ENCODE measurements around the gene C10orf95. TPM values are rescaled to one million over a fixed set of nuclear protein-coding genes. Genes with fewer than 3 reads are reported as not detected.

C10orf95 gene
- total and polyA plus RNA-seq, 2 of the 13 experiments (the other 11 are each of a cell fraction or from before 2014, with no cell fraction given), result 0.05 to 0.07 TPM

DNA sequence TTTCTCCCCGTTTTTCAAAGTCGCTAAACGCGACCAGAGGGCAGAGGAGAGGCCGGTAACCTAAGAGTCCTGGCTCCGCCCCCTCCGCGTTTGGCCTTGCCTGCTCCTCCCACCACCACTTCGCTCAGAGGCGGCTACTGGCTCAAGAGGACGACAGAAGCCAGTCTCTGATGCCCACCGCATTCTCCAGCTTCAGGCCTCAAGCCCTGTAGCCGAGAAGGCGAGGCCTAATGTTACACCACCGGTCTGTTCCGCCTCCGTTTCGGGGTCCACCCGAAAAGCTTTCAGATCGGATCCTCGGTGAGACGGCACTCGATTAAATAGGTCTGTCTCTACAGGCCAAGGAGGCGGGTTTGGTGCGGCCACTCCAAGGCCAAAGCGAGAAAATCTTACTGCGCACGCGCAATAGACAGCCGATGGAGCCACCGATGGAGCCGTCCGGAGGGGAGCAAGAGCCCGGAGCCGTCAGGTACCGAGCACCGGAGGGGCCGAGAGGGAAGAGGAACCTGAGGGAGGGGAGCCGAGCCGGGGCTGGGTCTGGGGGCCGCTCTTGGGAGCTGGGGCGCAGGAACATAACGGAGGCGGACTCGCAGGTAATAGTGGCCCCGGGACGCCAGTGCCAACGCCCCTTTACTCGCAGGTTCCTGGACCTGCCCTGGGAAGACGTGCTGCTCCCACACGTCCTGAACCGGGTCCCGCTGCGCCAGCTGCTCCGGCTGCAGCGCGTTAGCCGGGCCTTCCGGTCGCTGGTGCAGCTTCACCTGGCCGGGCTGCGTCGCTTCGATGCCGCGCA is 30.4 kb downstream of the C10orf95 start, which contains the start of gene FBXL15 (continued):
- TF ChIP-seq ZSCAN20 (CRISPR knock-in tag; IDR thresholded peaks at IDR 0.05; ENCODE audit: borderline replicate concordance) (peak; percentile 78; the same call in 1 of the 2 replicates), ZNF749 (CRISPR knock-in tag; IDR thresholded peaks at IDR 0.05; ENCODE audit: borderline replicate concordance) (no peak; the same call in 1 of the 2 replicates), ZNF329 (CRISPR knock-in tag; IDR thresholded peaks at IDR 0.05; ENCODE audit: low read depth) (no peak), ARHGAP35 (CRISPR knock-in tag; IDR thresholded peaks at IDR 0.05; ENCODE audit: borderline replicate concordance) (peak; percentile 21; the same call in 1 of the 2 replicates), ZNF382 (CRISPR knock-in tag; IDR thresholded peaks at IDR 0.05; ENCODE audit: borderline replicate concordance) (no peak), ZNF160 (CRISPR knock-in tag; IDR thresholded peaks at IDR 0.05) (peak; percentile 66; the same call in 1 of the 2 replicates), ELF3 (CRISPR knock-in tag; IDR thresholded peaks at IDR 0.05) (peak; percentile 74), ZNF879 (CRISPR knock-in tag; IDR thresholded peaks at IDR 0.05) (no peak), SMAD1 (CRISPR knock-in tag; IDR thresholded peaks at IDR 0.05; ENCODE audit: borderline replicate concordance, low read depth) (no peak; the same call in 1 of the 2 replicates), ZNF30 (CRISPR knock-in tag; IDR thresholded peaks at IDR 0.05) (no peak), ZNF367 (CRISPR knock-in tag; IDR thresholded peaks at IDR 0.05; ENCODE audit: borderline replicate concordance) (0 out of 2 replicates have a peak, but pooled peaks have one; percentile 12), TBL1XR1 (IDR thresholded peaks at IDR 0.05; ENCODE audit: borderline replicate concordance, low read length, partially characterized antibody) (no peak), AFF4 (CRISPR knock-in tag; IDR thresholded peaks at IDR 0.05) (no peak; the same call in 1 of the 2 replicates), IRF9 (CRISPR knock-in tag; IDR thresholded peaks at IDR 0.05; ENCODE audit: borderline replicate concordance) (peak; percentile 86; the same call in 1 of the 2 replicates), ZBTB4 (CRISPR knock-in tag; IDR thresholded peaks at IDR 0.05; ENCODE audit: borderline replicate concordance) (0 out of 2 replicates have a peak, but pooled peaks have one; percentile 13), AGO1 (IDR thresholded peaks at IDR 0.05; ENCODE audit: low read depth, low read length, poor library complexity, severe bottlenecking) (peak; percentile 13), ZNF501 (CRISPR knock-in tag; IDR thresholded peaks at IDR 0.05) (peak; percentile 58), ZNF790 (CRISPR knock-in tag; IDR thresholded peaks at IDR 0.05; ENCODE audit: borderline replicate concordance) (peak; percentile 65; the same call in 1 of the 2 replicates), GZF1 (CRISPR knock-in tag; IDR thresholded peaks at IDR 0.05) (peak; percentile 64; the same call in 1 of the 2 replicates)
